ENCODE data around the gene PRUNE2. TPM values are rescaled to one million over a fixed set of nuclear protein-coding genes. Genes with fewer than 3 reads are reported as not detected.

The PRUNE2 gene
- total and polyA plus RNA-seq, 2 of the 8 experiments (the other 6 are each of a cell fraction or from before 2014, with no cell fraction given), result 5.5 to 13.3 TPM

- no peak overlapping the region for H3K14ac ChIP-seq (ENCODE audit: insufficient read length)
- no peak overlapping the region for H3K18ac ChIP-seq (ENCODE audit: extremely low read depth, low read length)
- CTCF ChIA-PET (ENCODE audit: partially characterized antibody), result no interaction called here
- no peaks in the 10 kb centered on the region for H3K27me3 ChIP-seq (replicated peaks in 1 of 4; ENCODE audit: control insufficient read depth in 3 of 4, extremely low read depth in 1 of 4, insufficient read depth in 3 of 4, low read length in 3 of 4)
- H3K4me1 ChIP-seq (replicated peaks in 1 of 4; ENCODE audit: control insufficient read depth in 3 of 4, insufficient read depth in 4 of 4, low read length in 3 of 4), result no peaks in the 10 kb centered on the region
- no peak overlapping the region for H2BK15ac ChIP-seq (ENCODE audit: low read length)
- no peaks in the 10 kb centered on the region for H4K20me1 ChIP-seq (replicated peaks in 1 of 2; ENCODE audit: control insufficient read depth in 1 of 2, insufficient read depth in 2 of 2, low read length in 2 of 2)
- no peak for FAIRE-seq
- H4K8ac ChIP-seq (ENCODE audit: extremely low read depth, insufficient read depth, low read length), result no peak overlapping the region
- 89% methylated on average over 2 of the region's 2 CpGs; no CpG with 5 or more reads in 1 of the 2 experiments for WGBS, 2 experiments (ENCODE audit: extremely low coverage in 1 of 2, insufficient coverage in 1 of 2, insufficient read length in 1 of 2, insufficient replicate concordance in 2 of 2, low coverage in 1 of 2, low lambda C conversion rate in 2 of 2, missing lambda C conversion rate in 1 of 2)
- no peak overlapping the region for H2BK12ac ChIP-seq (ENCODE audit: low read depth, low read length)
- no peak overlapping the region for H2BK120ac ChIP-seq (replicated peaks; ENCODE audit: low read depth, low read length)
- H3K4ac ChIP-seq (replicated peaks; ENCODE audit: insufficient read length, low read depth, low read length), result no peak overlapping the region
- no peak overlapping the region for H3K4me3 ChIP-seq (ENCODE audit: extremely low read depth in 1 of 4, insufficient read depth in 2 of 4, low read depth in 3 of 4, low read length in 4 of 4)
- H3K79me2 ChIP-seq (ENCODE audit: control insufficient read depth in 1 of 2, insufficient read depth in 2 of 2, low read length in 2 of 2), result no peaks in the 10 kb centered on the region
- POLR2A ChIA-PET (ENCODE audit: partially characterized antibody), result no interaction called here
- H3K79me1 ChIP-seq (ENCODE audit: low read depth, low read length), result no peaks in the 10 kb centered on the region
- H3K4me2 ChIP-seq (ENCODE audit: insufficient read depth in 1 of 2, low read depth in 2 of 2, low read length in 2 of 2), result no peak overlapping the region
- H2BK5ac ChIP-seq (ENCODE audit: low read depth, low read length), result no peak overlapping the region
- H3K56ac ChIP-seq (replicated peaks; ENCODE audit: insufficient read length, low read depth, low read length), result no peak overlapping the region
- no peak overlapping the region for H3K27ac ChIP-seq (ENCODE audit: low read depth, low read length)
- no peak overlapping the region for H3K23ac ChIP-seq (ENCODE audit: insufficient read length)
- H2BK20ac ChIP-seq (ENCODE audit: low read length), result no peak overlapping the region
- no peak overlapping the region for H2AFZ ChIP-seq (ENCODE audit: low read length)
- no peaks in the 10 kb centered on the region for H3K36me3 ChIP-seq (ENCODE audit: control insufficient read depth in 2 of 4, insufficient read depth in 4 of 4, low read length in 3 of 4)
- H3K9ac ChIP-seq (replicated peaks in 1 of 4; ENCODE audit: extremely low read depth in 1 of 4, low read depth in 3 of 4, low read length in 3 of 4), result no peak overlapping the region
- H3K23me2 ChIP-seq (ENCODE audit: low read depth, low read length), result no peaks in the 10 kb centered on the region; the same call in 1 of the 2 replicates
- no peak overlapping the region for H4K5ac ChIP-seq (ENCODE audit: insufficient read length, low read depth, low read length)
- H3K9me3 ChIP-seq (ENCODE audit: insufficient read depth in 2 of 2, low read depth in 1 of 2, low read length in 1 of 2), result no peaks in the 10 kb centered on the region
- no peak overlapping the region for H2AK5ac ChIP-seq (ENCODE audit: low read depth, low read length)
- no peak for DNase-seq (ENCODE audit: low read depth in 1 of 2, low spot score in 2 of 2)
- no peak overlapping the region for H4K91ac ChIP-seq (replicated peaks; ENCODE audit: insufficient read length, low read length)
- TF ChIP-seq POLR2A (IDR thresholded peaks at IDR 0.05; ENCODE audit: control extremely low read depth in 1 of 2, low read depth in 2 of 2, low read length in 2 of 2), result no peak
- TF ChIP-seq NANOG (IDR thresholded peaks at IDR 0.05; ENCODE audit: insufficient read depth, low read depth, low read length, poor library complexity, severe bottlenecking), result no peak
- no peak for TF ChIP-seq CTCF (IDR thresholded peaks at IDR 0.05; ENCODE audit: control extremely low read depth in 1 of 3, insufficient read depth in 1 of 3, low read depth in 1 of 3, low read length in 3 of 3)
- TF ChIP-seq TCF12 (IDR thresholded peaks at IDR 0.05; ENCODE audit: low read depth, low read length), result no peak
- TF ChIP-seq JUN (IDR thresholded peaks at IDR 0.05; ENCODE audit: low read depth, low read length), result no peak
- TF ChIP-seq KDM4A (IDR thresholded peaks at IDR 0.05; ENCODE audit: low read depth, low read length, severe bottlenecking), result no peak
- TF ChIP-seq KDM1A (IDR thresholded peaks at IDR 0.05; ENCODE audit: borderline replicate concordance, low read length), result no peak
- TF ChIP-seq RNF2 (IDR thresholded peaks at IDR 0.05; ENCODE audit: borderline replicate concordance, low read depth, low read length, missing control alignments, poor library complexity, severe bottlenecking), result no peak
- TF ChIP-seq USF2 (IDR thresholded peaks at IDR 0.05; ENCODE audit: low read length), result no peak
- TF ChIP-seq SUZ12 (IDR thresholded peaks at IDR 0.05; ENCODE audit: low read length), result no peak
- TF ChIP-seq NRF1 (IDR thresholded peaks at IDR 0.05; ENCODE audit: low read depth, low read length), result no peak
Measured at GRCh38 chr9:76944011-76944410, 38.1 kb upstream of the PRUNE2 start.

All from H1 (cell line).